ENCODE results near the gene TTC7B. TPM values are rescaled to one million over a fixed set of nuclear protein-coding genes. Genes with fewer than 3 reads are reported as not detected.
A peak's percentile ranks its signal among the peaks of the same experiment; 100 is the strongest.

TTC7B gene
- total RNA-seq, 1 experiment from 2014 or later = 30.3 TPM

DNA sequence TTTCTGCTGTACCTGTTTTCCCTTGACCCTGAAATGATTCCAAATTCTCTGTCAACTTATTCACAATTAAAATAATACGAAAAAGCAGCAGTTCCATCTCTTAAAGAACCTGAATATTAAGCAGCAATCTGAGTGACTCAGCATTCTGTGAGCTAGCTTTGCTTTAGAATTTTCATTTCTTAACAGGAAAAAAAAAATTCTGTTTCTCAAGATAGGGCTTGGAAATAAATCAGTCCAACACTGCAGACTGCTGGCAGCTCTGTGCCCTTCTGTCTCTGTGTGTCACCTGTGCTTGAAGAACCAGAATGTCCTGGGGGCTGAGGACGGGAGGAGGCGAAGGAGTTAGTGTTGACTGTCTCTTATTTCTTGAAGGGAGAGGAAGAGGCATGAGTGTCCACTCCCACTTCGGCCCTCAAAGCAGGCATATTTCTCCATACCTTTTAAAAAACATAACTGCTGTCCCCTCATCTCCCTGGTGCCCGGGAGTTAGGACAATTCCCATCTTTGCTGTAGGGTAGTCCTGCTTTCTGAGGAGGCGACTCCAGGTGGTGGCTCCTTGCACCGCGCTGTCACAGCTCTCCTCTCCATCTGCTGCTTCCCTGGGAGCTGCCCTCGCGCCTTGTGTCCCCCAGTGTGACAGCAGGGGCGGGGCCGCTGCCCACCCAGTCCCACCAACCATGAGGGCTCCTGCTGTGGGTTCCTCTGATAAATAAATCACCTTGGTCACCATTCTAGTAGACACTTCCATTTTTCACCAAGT is 216.3 kb downstream of the TTC7B start:
- DNase-seq (ENCODE audit: low spot score) = peak; percentile 90
- in situ Hi-C loops (cut with HindIII; ENCODE audit: low sequenced_read_pairs) = no loop called here

GRCh38 chr14:90599339-90599738 is 216.9 kb downstream of the TTC7B start:
- no peak for DNase-seq (ENCODE audit: low spot score)
- in situ Hi-C loops (cut with HindIII; ENCODE audit: low sequenced_read_pairs) = no loop called here

GRCh38 chr14:90597961-90598360 is 218.3 kb downstream of the TTC7B start:
- DNase-seq (ENCODE audit: low spot score) = no peak
- in situ Hi-C loops (cut with HindIII; ENCODE audit: low sequenced_read_pairs) = no loop called here

- in situ Hi-C loops (cut with HindIII; ENCODE audit: low sequenced_read_pairs) = no loop called here
- no peak for DNase-seq (ENCODE audit: low spot score)
These were observed 219.5 kb downstream of the TTC7B start for GRCh38 chr14:90596733-90597132.

GRCh38 chr14:90593254-90594040 is 222.8 kb downstream of the TTC7B start:
- DNase-seq (ENCODE audit: low spot score) = no peak
- in situ Hi-C loops (cut with HindIII; ENCODE audit: low sequenced_read_pairs) = no loop called here

- no peak for DNase-seq (ENCODE audit: low spot score)
- in situ Hi-C loops (cut with HindIII; ENCODE audit: low sequenced_read_pairs) = no loop called here
These were observed 223.6 kb downstream of the TTC7B start for GRCh38 chr14:90592655-90593054.

GRCh38 chr14:90587918-90588317 is 228.3 kb downstream of the TTC7B start:
- no peak for DNase-seq (ENCODE audit: low spot score)
- in situ Hi-C loops (cut with HindIII; ENCODE audit: low sequenced_read_pairs) = no loop called here

DNA sequence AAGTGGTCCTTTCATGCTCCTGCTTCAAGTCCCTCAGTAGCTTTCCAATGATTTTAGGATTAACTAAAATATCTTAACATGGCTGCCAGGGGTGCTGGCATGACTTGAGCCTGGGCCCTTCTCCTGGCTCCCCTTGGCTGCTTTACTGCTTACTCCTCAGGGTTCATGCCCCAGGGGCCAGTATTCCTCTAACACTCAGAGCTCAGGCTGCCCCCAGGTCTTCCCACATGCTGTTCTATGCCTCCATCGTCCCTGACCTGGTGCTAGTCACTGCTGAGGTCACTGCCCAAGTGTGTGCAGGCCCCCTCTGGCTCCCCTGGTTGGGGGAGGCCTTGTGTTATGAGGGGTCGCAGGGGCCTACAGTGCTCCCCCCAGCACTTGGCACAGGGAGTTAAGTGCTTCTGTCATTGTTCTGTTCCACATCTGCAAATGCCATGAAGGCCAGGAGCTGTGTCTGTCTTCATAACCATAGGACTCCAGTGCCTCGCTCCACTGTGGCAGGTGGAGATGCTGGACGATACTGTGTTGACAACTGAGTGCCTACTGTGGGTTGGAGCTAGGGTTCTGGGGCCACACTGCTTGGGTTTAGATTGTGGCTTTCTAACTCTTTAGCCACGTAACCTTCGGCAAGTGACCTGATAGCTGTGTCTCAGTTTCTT is 228.8 kb downstream of the TTC7B start:
- no peak for DNase-seq (ENCODE audit: low spot score)
- in situ Hi-C loops (cut with HindIII; ENCODE audit: low sequenced_read_pairs) = no loop called here

- in situ Hi-C loops (cut with HindIII; ENCODE audit: low sequenced_read_pairs) = no loop called here
- no peak for DNase-seq (ENCODE audit: low spot score)
These were observed 231.1 kb downstream of the TTC7B start for GRCh38 chr14:90585106-90585505.

- DNase-seq (ENCODE audit: low spot score) = no peak
- in situ Hi-C loops (cut with HindIII; ENCODE audit: low sequenced_read_pairs) = no loop called here
These were observed 232.2 kb downstream of the TTC7B start for GRCh38 chr14:90583916-90584605.

GRCh38 chr14:90583427-90583826 is 232.8 kb downstream of the TTC7B start:
- in situ Hi-C loops (cut with HindIII; ENCODE audit: low sequenced_read_pairs) = no loop called here
- DNase-seq (ENCODE audit: low spot score) = no peak

GRCh38 chr14:90582166-90582565 is 234.1 kb downstream of the TTC7B start:
- in situ Hi-C loops (cut with HindIII; ENCODE audit: low sequenced_read_pairs) = no loop called here

GRCh38 chr14:90581745-90582144 is 234.5 kb downstream of the TTC7B start:
- DNase-seq (ENCODE audit: low spot score) = no peak
- in situ Hi-C loops (cut with HindIII; ENCODE audit: low sequenced_read_pairs) = no loop called here

More at GRCh38 chr14:90582166-90582565, 234.1 kb downstream of the TTC7B start:
- DNase-seq (ENCODE audit: low spot score) = no peak

- DNase-seq (ENCODE audit: low spot score) = peak; percentile 32
These were observed 235.6 kb downstream of the TTC7B start for GRCh38 chr14:90580377-90581335.

GRCh38 chr14:90579816-90580215 is 236.4 kb downstream of the TTC7B start:
- in situ Hi-C loops (cut with HindIII; ENCODE audit: low sequenced_read_pairs) = no loop called here
- no peak for DNase-seq (ENCODE audit: low spot score)

More at GRCh38 chr14:90580377-90581335, 235.6 kb downstream of the TTC7B start:
- in situ Hi-C loops (cut with HindIII; ENCODE audit: low sequenced_read_pairs) = no loop called here

DNA sequence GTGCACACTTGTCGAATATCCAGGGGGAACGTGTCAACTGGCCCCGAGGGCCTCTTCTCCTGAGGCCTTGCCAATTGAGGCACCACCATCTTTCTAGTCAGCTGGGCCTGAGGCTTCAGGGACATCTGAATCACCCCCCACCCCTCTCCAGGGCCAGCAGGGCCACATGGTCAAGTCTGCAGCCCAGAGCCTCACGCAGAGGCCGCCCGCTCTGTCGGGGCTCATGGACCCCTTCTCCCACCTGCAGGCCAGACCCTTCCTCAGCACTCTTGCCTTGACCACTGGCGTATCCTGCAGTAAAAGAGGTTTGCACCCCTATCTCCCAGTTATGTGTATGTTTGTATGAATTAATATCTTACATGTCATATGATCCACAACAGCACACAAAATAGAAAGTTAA is 237.1 kb downstream of the TTC7B start:
- no peak for DNase-seq (ENCODE audit: low spot score)
- in situ Hi-C loops (cut with HindIII; ENCODE audit: low sequenced_read_pairs) = no loop called here

GRCh38 chr14:90578283-90578985 is 237.8 kb downstream of the TTC7B start:
- in situ Hi-C loops (cut with HindIII; ENCODE audit: low sequenced_read_pairs) = no loop called here
- no peak for DNase-seq (ENCODE audit: low spot score)
